Retinal pigment epithelial cell (primary cell): ENCODE measurements around the gene SGSM1.

Experiments used
- DNase-seq: peaks from one replicate; pipeline ENCODE4 v3.0.0-alpha.2; 2010; ENCODE audit warnings: low read depth
- H3K4me3 ChIP-seq: 2 replicates; pipeline ENCODE4 v1.5.1; 2011; ENCODE audit warnings: mild to moderate bottlenecking, low read length, control low read depth, moderate library complexity
- CTCF ChIP-seq: conservative IDR thresholded peaks from 2 replicates; pipeline ENCODE4 v1.5.1; 2011; ENCODE audit warnings: low read depth, low read length, control low read depth, inconsistent platforms

Gene SGSM1

GRCh38 chr22:24954856-24955255 lies 148.8 kb downstream of the SGSM1 start:
- TF ChIP-seq CTCF, result no peak
- no peak overlapping the region for H3K4me3 ChIP-seq
- DNase-seq, result no peak

GRCh38 chr22:24957043-24957442 lies 151.0 kb downstream of the SGSM1 start:
- H3K4me3 ChIP-seq, result no peak overlapping the region
- no peak for DNase-seq
- no peak for TF ChIP-seq CTCF

- DNase-seq, result no peak
These were observed 155.3 kb downstream of the SGSM1 start for GRCh38 chr22:24961217-24961844.

GRCh38 chr22:24962094-24962493 lies 156.1 kb downstream of the SGSM1 start:
- DNase-seq, result no peak
- no peak for TF ChIP-seq CTCF

More at GRCh38 chr22:24961217-24961844, 155.3 kb downstream of the SGSM1 start:
- TF ChIP-seq CTCF, result no peak
- H3K4me3 ChIP-seq, result no peak overlapping the region

GRCh38 chr22:24962835-24963234 lies 156.8 kb downstream of the SGSM1 start:
- no peak for DNase-seq
- H3K4me3 ChIP-seq, result no peak overlapping the region
- no peak for TF ChIP-seq CTCF

More at GRCh38 chr22:24962094-24962493, 156.1 kb downstream of the SGSM1 start:
- H3K4me3 ChIP-seq, result no peak overlapping the region

GRCh38 chr22:24964441-24964840 lies 158.4 kb downstream of the SGSM1 start:
- TF ChIP-seq CTCF, result no peak
- DNase-seq, result no peak
- H3K4me3 ChIP-seq, result no peak overlapping the region

DNA sequence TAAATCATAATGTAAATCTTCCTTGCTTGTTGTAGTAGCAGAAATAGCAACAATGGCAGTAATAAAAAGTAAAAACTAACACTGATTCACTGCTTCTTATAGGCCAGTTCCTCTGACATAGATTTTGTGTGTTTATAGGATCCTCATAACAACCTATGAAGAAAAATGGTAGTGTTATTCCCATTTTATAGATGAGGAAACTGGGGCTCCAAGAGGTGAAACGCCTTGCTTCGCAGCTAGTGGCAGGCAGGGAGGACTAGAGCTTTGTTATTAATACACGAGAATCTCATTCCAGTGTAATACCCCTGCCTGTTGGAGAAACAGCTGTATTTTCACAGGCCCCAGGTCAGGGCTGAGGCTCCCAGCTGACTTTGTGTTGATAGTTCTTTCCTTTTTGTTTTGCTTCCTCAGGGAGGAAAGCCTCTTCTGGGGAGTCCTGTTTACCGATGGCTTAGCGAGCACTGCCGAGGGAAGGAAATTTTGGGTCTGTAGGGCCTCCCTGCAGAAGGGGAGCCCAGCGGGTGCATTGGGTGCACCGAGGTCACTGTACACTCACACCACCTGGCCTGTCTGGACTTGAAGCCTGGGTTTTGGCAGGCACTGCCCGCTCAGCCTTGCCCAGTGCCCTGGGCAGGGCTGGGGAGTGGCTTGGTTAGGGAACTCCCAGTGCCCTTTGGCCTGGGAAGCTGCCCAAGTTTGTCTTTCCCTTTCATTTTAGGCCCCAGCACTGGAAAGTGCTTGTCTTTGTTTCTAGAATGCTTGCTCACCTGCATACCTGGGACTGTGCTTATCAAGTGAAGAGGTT lies 160.0 kb downstream of the SGSM1 start:
- TF ChIP-seq CTCF, result no peak
- no peak overlapping the region for H3K4me3 ChIP-seq
- no peak for DNase-seq
